ENCODE results near the gene PSMD6. TPM values are rescaled to one million over a fixed set of nuclear protein-coding genes. Genes with fewer than 3 reads are reported as not detected.

PSMD6 gene
- total and polyA plus RNA-seq, 7 experiments from 2014 or later, result 63.4 to 134 (median 89.2) TPM

Other genes starting within 250 kb of the PSMD6 start
- not detected for gene C3orf49, start 204.2 kb downstream of the PSMD6 start, total RNA-seq
- gene C3orf49, start 204.2 kb downstream of the PSMD6 start, polyA plus RNA-seq, result not detected
- 10 to 100 TPM; 24.6 to 86.2 (median 38.7) TPM for gene THOC7, start 159.7 kb downstream of the PSMD6 start, total RNA-seq
- 100 to 1,000 TPM in 1 of 2 donors, 10 to 100 TPM in 1; 60.0 to 113 TPM for gene THOC7, start 159.7 kb downstream of the PSMD6 start, polyA plus RNA-seq
- gene ATXN7, start 159.6 kb downstream of the PSMD6 start, total RNA-seq, result 100 to 1,000 TPM in 4 of 5 experiments, 10 to 100 TPM in 1; 72.2 to 204 (median 160) TPM
- gene ATXN7, start 159.6 kb downstream of the PSMD6 start, polyA plus RNA-seq, result 10 to 100 TPM; 29.8 to 31.6 TPM
- not detected for gene SCAANT1, start 111.1 kb downstream of the PSMD6 start, total RNA-seq
- not detected for gene SCAANT1, start 111.1 kb downstream of the PSMD6 start, polyA plus RNA-seq
- gene PRICKLE2, start 202.0 kb upstream of the PSMD6 start, total RNA-seq, result under 1 TPM in 1 of 5 experiments, not detected in 4; 0.22 TPM
- gene PRICKLE2, start 202.0 kb upstream of the PSMD6 start, polyA plus RNA-seq, result not detected

Data from naive thymus-derived CD4-positive, alpha-beta T cell (primary cell).